OCI-LY1 (cell line): Measurements from ENCODE around the gene PANX3.

Experiments
- H2AFZ ChIP-seq: fragments of 200-600 bp; sonication (generic), shearing (Covaris generic); 2 replicates; pipeline ENCODE4 v1.6.0; 2014; ENCODE audit warnings: antibody characterized with exemption, mild to moderate bottlenecking, low read length
- H3F3A ChIP-seq: fragments of 200-600 bp; sonication (generic), shearing (Covaris generic); 2 replicates; pipeline ENCODE4 v1.6.0; 2014; ENCODE audit warnings: mild to moderate bottlenecking, antibody characterized with exemption, low read length, moderate library complexity; ENCODE audit not compliant: insufficient read depth
- H3K27ac ChIP-seq: fragments of 200-600 bp; sonication (generic); 2 replicates; pipeline ENCODE4 v1.5.1; 2014; ENCODE audit warnings: low read length, mixed run types, mild to moderate bottlenecking, low read depth; ENCODE audit not compliant: poor library complexity, severe bottlenecking
- H3K27me3 ChIP-seq: fragments of 200-600 bp; sonication (generic); 2 replicates; pipeline ENCODE4 v1.6.0; 2014; ENCODE audit warnings: antibody characterized with exemption, mild to moderate bottlenecking, low read length, moderate library complexity; ENCODE audit not compliant: insufficient read depth
- H3K36me3 ChIP-seq: fragments of 200-600 bp; sonication (generic); 2 replicates; pipeline ENCODE4 v1.6.1; 2014; ENCODE audit warnings: mild to moderate bottlenecking, antibody characterized with exemption, low read length, moderate library complexity, mixed read lengths; ENCODE audit not compliant: insufficient read depth
- H3K4me1 ChIP-seq: fragments of 200-600 bp; sonication (generic); 2 replicates; pipeline ENCODE4 v1.5.1; 2014; ENCODE audit warnings: mild to moderate bottlenecking, low read length, moderate library complexity; ENCODE audit not compliant: insufficient read depth, severe bottlenecking
- H3K4me2 ChIP-seq: fragments of 200-600 bp; sonication (generic), shearing (Covaris generic); 2 replicates; pipeline ENCODE4 v1.6.1; 2014; ENCODE audit warnings: low read length
- H3K4me3 ChIP-seq: fragments of 200-600 bp; sonication (generic); 2 replicates; pipeline ENCODE4 v1.5.1; 2014; ENCODE audit warnings: low read length, low read depth, mild to moderate bottlenecking, mixed read lengths; ENCODE audit not compliant: poor library complexity, severe bottlenecking
- H3K79me2 ChIP-seq: fragments of 200-600 bp; shearing (Covaris generic); 2 replicates; pipeline ENCODE4 v1.6.1; 2016; ENCODE audit warnings: mixed run types, low read length, mixed read lengths; ENCODE audit not compliant: insufficient read depth
- H3K9ac ChIP-seq: fragments of 200-600 bp; sonication (generic), shearing (Covaris generic); 2 replicates; pipeline ENCODE4 v1.6.1; 2014; ENCODE audit warnings: mild to moderate bottlenecking, low read length, mixed read lengths
- H3K9me2 ChIP-seq: fragments of 200-600 bp; sonication (generic), shearing (Covaris generic); 2 replicates; pipeline ENCODE4 v1.6.1; 2014; ENCODE audit warnings: low read depth, mild to moderate bottlenecking, low read length, mixed read lengths
- H3K9me3 ChIP-seq: fragments of 200-600 bp; shearing (Covaris generic); 2 replicates; pipeline ENCODE4 v1.6.1; 2014; ENCODE audit warnings: low read length, mixed read lengths
- H4K20me1 ChIP-seq: fragments of 200-600 bp; sonication (generic), shearing (Covaris generic); 2 replicates; pipeline ENCODE4 v1.6.0; 2016; ENCODE audit warnings: mild to moderate bottlenecking, low read length; ENCODE audit not compliant: insufficient read depth
- CTCF ChIP-seq: fragments of 200-600 bp; sonication (generic), shearing (Covaris generic); IDR thresholded peaks from 2 replicates; pipeline ENCODE4 v1.5.1; 2017; ENCODE audit warnings: mild to moderate bottlenecking, antibody characterized with exemption, low read length, moderate library complexity, mixed read lengths
- EZH2 ChIP-seq: fragments of 200-600 bp; sonication (generic), shearing (Covaris generic); IDR thresholded peaks from 2 replicates; pipeline ENCODE4 v1.8.0; 2017; ENCODE audit warnings: borderline replicate concordance, mixed run types, mild to moderate bottlenecking, antibody characterized with exemption, low read length, moderate library complexity, mixed read lengths

Gene PANX3

DNA sequence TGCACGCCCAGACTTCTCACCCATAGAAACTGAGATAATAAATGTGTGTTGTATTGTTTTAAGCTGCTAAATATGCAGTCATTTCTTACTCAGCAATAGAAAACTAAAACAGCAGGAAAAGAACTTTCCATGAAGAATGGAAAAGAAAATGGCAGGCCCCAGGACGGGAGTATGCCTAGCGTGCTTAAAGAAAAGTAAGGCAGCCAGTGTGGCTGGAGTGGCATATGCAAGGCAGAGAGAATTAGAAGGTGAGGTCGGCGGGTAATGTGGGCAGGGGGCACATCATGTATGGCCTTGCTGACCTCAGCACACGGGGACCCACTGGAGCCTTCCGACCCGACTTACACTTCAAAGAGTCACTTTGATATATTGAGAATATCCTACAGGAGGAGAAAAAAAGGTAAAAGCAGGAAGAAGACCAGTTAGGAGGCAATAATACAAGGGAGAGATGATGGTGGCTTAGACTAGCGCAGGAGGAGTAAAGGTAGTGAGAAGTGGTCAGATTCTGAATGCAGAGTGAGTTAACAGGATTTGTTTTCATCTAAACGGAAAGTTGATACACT is 31.9 kb downstream of the PANX3 start:
- TF ChIP-seq CTCF = no peak
- no peak for TF ChIP-seq EZH2
- Histone ChIP-seq H3K79me2 (no peaks in the 10 kb centered on the region), H2AFZ (no peak overlapping the region), H3K4me1 (peaks cover 7% of the 10 kb centered on the region), H3K9ac (no peak overlapping the region), H3K4me3 (no peak overlapping the region), H3K27ac (no peak overlapping the region), H3K27me3 (no peaks in the 10 kb centered on the region), H3K9me2 (no peaks in the 10 kb centered on the region), H3F3A (no peaks in the 10 kb centered on the region), H3K4me2 (no peak overlapping the region), H4K20me1 (no peaks in the 10 kb centered on the region), H3K9me3 (no peaks in the 10 kb centered on the region), H3K36me3 (no peaks in the 10 kb centered on the region)

GRCh38 chr11:124643605-124644425 is 32.6 kb downstream of the PANX3 start:
- H3K4me1 ChIP-seq = peaks cover 7% of the 10 kb centered on the region
- no peak overlapping the region for H3K9ac ChIP-seq
- no peak overlapping the region for H2AFZ ChIP-seq
- no peaks in the 10 kb centered on the region for H3K9me3 ChIP-seq
- no peaks in the 10 kb centered on the region for H3K9me2 ChIP-seq
- H3K36me3 ChIP-seq = no peaks in the 10 kb centered on the region
- no peak overlapping the region for H3K4me2 ChIP-seq
- no peak overlapping the region for H3K4me3 ChIP-seq
- H4K20me1 ChIP-seq = no peaks in the 10 kb centered on the region
- H3K27ac ChIP-seq = no peak overlapping the region
- H3K79me2 ChIP-seq = no peaks in the 10 kb centered on the region
- TF ChIP-seq CTCF (no peak), EZH2 (no peak)
- H3F3A ChIP-seq = no peaks in the 10 kb centered on the region
- no peaks in the 10 kb centered on the region for H3K27me3 ChIP-seq

- H3K27ac ChIP-seq = no peak overlapping the region
- H3K4me3 ChIP-seq = no peak overlapping the region
- no peaks in the 10 kb centered on the region for H3F3A ChIP-seq
- no peaks in the 10 kb centered on the region for H3K36me3 ChIP-seq
- no peaks in the 10 kb centered on the region for H3K79me2 ChIP-seq
- H3K9ac ChIP-seq = no peak overlapping the region
- no peaks in the 10 kb centered on the region for H3K9me2 ChIP-seq
- H3K4me2 ChIP-seq = no peak overlapping the region
- TF ChIP-seq CTCF (peak; percentile 70; the same call in 1 of the 2 replicates), EZH2 (no peak)
- H2AFZ ChIP-seq = no peak overlapping the region
- H3K27me3 ChIP-seq = no peaks in the 10 kb centered on the region
- no peaks in the 10 kb centered on the region for H3K9me3 ChIP-seq
- peaks cover 7% of the 10 kb centered on the region for H3K4me1 ChIP-seq
- no peaks in the 10 kb centered on the region for H4K20me1 ChIP-seq
Observed at GRCh38 chr11:124644426-124645280, 33.4 kb downstream of the PANX3 start.
